Sigmoid colon (tissue), 7 donors: Measurements from ENCODE around the gene UFD1. TPM values are rescaled to one million over a fixed set of nuclear protein-coding genes. Genes with fewer than 3 reads are reported as not detected.

Source experiments
- DNase-seq: peaks from one replicate; pipeline ENCODE4 v3.0.0-alpha.2; 2019
- H3K27ac ChIP-seq, 4 donors: fragments of 200-600 bp; sonication (generic); one replicate each; pipeline ENCODE4 v1.5.1; 2016 to 2019; ENCODE audit warnings: mild to moderate bottlenecking in 1 of 4
- H3K27me3 ChIP-seq, 3 donors: fragments of 200-600 bp; sonication (generic); one replicate each; pipeline ENCODE4 v1.5.1; 2019; ENCODE audit warnings: mild to moderate bottlenecking in 1 of 3
- H3K36me3 ChIP-seq, 4 donors: fragments of 200-600 bp; sonication (generic); one replicate each; pipeline ENCODE4 v1.5.1; 2016 to 2019
- H3K4me1 ChIP-seq, 4 donors: fragments of 200-600 bp; sonication (generic); one replicate each; pipeline ENCODE4 v1.5.1; 2017 to 2019
- H3K4me3 ChIP-seq, 4 donors: fragments of 200-600 bp; sonication (generic); one replicate each; pipeline ENCODE4 v1.5.1; 2017 to 2019; ENCODE audit warnings: mild to moderate bottlenecking in 2 of 4, moderate library complexity in 1 of 4
- H3K9me3 ChIP-seq, 4 donors: fragments of 200-600 bp in 3 of 4; sonication (generic) in 3 of 4; one replicate each; pipeline versions ENCODE4 v1.5.1 to v1.6.1; 2013 to 2019
- CTCF ChIP-seq, 4 experiments: fragments of 450-650 bp in 3 of 4; fragments of 200-600 bp in 1 of 4; IDR thresholded peaks; one replicate each; pipeline ENCODE4 v1.5.1; 2016 to 2019; ENCODE audit warnings: antibody characterized with exemption in 4 of 4, mild to moderate bottlenecking in 3 of 4, moderate library complexity in 2 of 4
- EP300 ChIP-seq, 4 donors: sonication (generic); formaldehyde crosslinking; IDR thresholded peaks; one replicate each; pipeline ENCODE4 v1.6.1; 2017; ENCODE audit warnings: antibody characterized with exemption in 4 of 4
- POLR2A ChIP-seq, 2 donors: fragments of 450-650 bp; IDR thresholded peaks; one replicate each; pipeline ENCODE4 v1.6.1; 2016; ENCODE audit warnings: antibody characterized with exemption in 2 of 2, mild to moderate bottlenecking in 2 of 2, moderate library complexity in 2 of 2
- POLR2AphosphoS5 ChIP-seq, 4 donors: sonication (generic); formaldehyde crosslinking; IDR thresholded peaks; one replicate each; pipeline ENCODE4 v1.6.1; 2017; ENCODE audit warnings: antibody characterized with exemption in 4 of 4
- WGBS, 2 donors: extraction: QIAGEN DNeasy Blood & Tissue Kit; methylation state at CpG; one replicate each; pipeline ENCODE4 v1.1.7; 2013; 5-methylcytosine and 5-hydroxymethylcytosine counted together
- intact Hi-C: fragments of 100-400 bp; cut with DNase I; formaldehyde crosslinking; loops from one replicate; pipeline ENCODE4 v1.15.1; 2023
- polyA plus RNA-seq, 3 donors: library from polyadenylated mRNA; stranded (reverse); fragments of 200-250 nt; gene quantifications; one replicate each; pipeline ENCODE4 v1.2.3, GENCODE V29; 2013
- total RNA-seq, 4 donors: library from RNA; depleted of rRNA; stranded (reverse); fragments of >200 nt; gene quantifications; one replicate each; pipeline ENCODE4 v1.1.0, GENCODE V29; 2016
- donor health status: healthy with polysubstance abuse.
- donor health status: Bipolar disorder and iron deficiency.
- donor health status: healthy.

The UFD1 gene
- total and polyA plus RNA-seq, 7 donors: 28.5 to 131 (median 45.7) TPM

GRCh38 chr22:19410941-19411689 lies 67.9 kb downstream of the UFD1 start:
- no peaks in the 10 kb centered on the region for H3K9me3 ChIP-seq
- H3K36me3 ChIP-seq: peaks cover 9 to 41% (median 23%) of the 10 kb centered on the region in 4 donors
- no peaks in the 10 kb centered on the region for H3K27me3 ChIP-seq
- no peak for DNase-seq
- whole genome bisulfite sequencing, 2 donors: 94 to 97% methylated on average over 6 of the region's 6 CpGs
- intact Hi-C loops: no loop called here
- H3K4me1 ChIP-seq: peaks cover 0 to 8% (median 0%) of the 10 kb centered on the region in 4 donors
- no peak for TF ChIP-seq EP300 (IDR thresholded peaks at IDR 0.05)
- no peak for TF ChIP-seq POLR2A (IDR thresholded peaks at IDR 0.05)
- no peak for TF ChIP-seq POLR2AphosphoS5 (IDR thresholded peaks at IDR 0.05)
- no peak overlapping the region for H3K4me3 ChIP-seq
- no peak overlapping the region for H3K27ac ChIP-seq

GRCh38 chr22:19407649-19408606 lies 71.1 kb downstream of the UFD1 start:
- H3K9me3 ChIP-seq: no peaks in the 10 kb centered on the region
- H3K27me3 ChIP-seq: no peaks in the 10 kb centered on the region
- intact Hi-C loops: no loop called here
- H3K4me3 ChIP-seq: no peak overlapping the region
- DNase-seq: peak; percentile 65
- WGBS, 2 donors: 62 to 83% methylated on average over 16 of the region's 16 CpGs
- H3K36me3 ChIP-seq: peaks cover 9 to 55% (median 32%) of the 10 kb centered on the region in 4 donors
- H3K4me1 ChIP-seq: peaks cover 0 to 8% (median 0%) of the 10 kb centered on the region in 4 donors
- no peak overlapping the region for H3K27ac ChIP-seq
- TF ChIP-seq POLR2AphosphoS5 (IDR thresholded peaks at IDR 0.05): no peak
- no peak for TF ChIP-seq POLR2A (IDR thresholded peaks at IDR 0.05)

- 94 to 95% methylated on average over 4 of the region's 4 CpGs for WGBS, 2 donors
- peaks cover 0 to 8% (median 0%) of the 10 kb centered on the region in 4 donors for H3K4me1 ChIP-seq
- no peak overlapping the region for H3K4me3 ChIP-seq
- intact Hi-C loops: no loop called here
- H3K27ac ChIP-seq: no peak overlapping the region
- peaks cover 9 to 65% (median 32%) of the 10 kb centered on the region in 4 donors for H3K36me3 ChIP-seq
- TF ChIP-seq POLR2A (IDR thresholded peaks at IDR 0.05) (no peak), CTCF (IDR thresholded peaks at IDR 0.05) (no peak), POLR2AphosphoS5 (IDR thresholded peaks at IDR 0.05) (no peak), EP300 (IDR thresholded peaks at IDR 0.05) (no peak)
- no peaks in the 10 kb centered on the region for H3K9me3 ChIP-seq
- no peaks in the 10 kb centered on the region for H3K27me3 ChIP-seq
- DNase-seq: no peak
These were observed 72.1 kb downstream of the UFD1 start for GRCh38 chr22:19406846-19407245.

GRCh38 chr22:19406281-19406811 lies 72.6 kb downstream of the UFD1 start:
- peaks cover 0 to 7% (median 0%) of the 10 kb centered on the region in 4 donors for H3K4me1 ChIP-seq
- H3K27ac ChIP-seq: no peak overlapping the region
- no peak overlapping the region for H3K4me3 ChIP-seq
- WGBS, 2 donors: 79 to 94% methylated on average over 3 of the region's 3 CpGs
- intact Hi-C loops: no loop called here
- no peaks in the 10 kb centered on the region for H3K9me3 ChIP-seq
- H3K27me3 ChIP-seq: no peaks in the 10 kb centered on the region
- TF ChIP-seq POLR2A (IDR thresholded peaks at IDR 0.05): no peak
- TF ChIP-seq EP300 (IDR thresholded peaks at IDR 0.05): no peak
- TF ChIP-seq POLR2AphosphoS5 (IDR thresholded peaks at IDR 0.05): no peak
- no peak for TF ChIP-seq CTCF (IDR thresholded peaks at IDR 0.05)
- DNase-seq: no peak
- peaks cover 9 to 70% (median 32%) of the 10 kb centered on the region in 4 donors for H3K36me3 ChIP-seq

GRCh38 chr22:19405652-19406051 lies 73.3 kb downstream of the UFD1 start:
- WGBS, 2 donors: 98% methylated on average over 8 of the region's 8 CpGs
- peaks cover 9 to 75% (median 32%) of the 10 kb centered on the region in 4 donors for H3K36me3 ChIP-seq

More at GRCh38 chr22:19405652-19406051, 73.3 kb downstream of the UFD1 start:
- no peak for DNase-seq
- Histone ChIP-seq H3K4me1 (peaks cover 0 to under 1% (median 0%) of the 10 kb centered on the region in 4 donors), H3K4me3 (no peak overlapping the region), H3K9me3 (no peaks in the 10 kb centered on the region), H3K27me3 (no peaks in the 10 kb centered on the region), H3K27ac (no peak overlapping the region)
- TF ChIP-seq POLR2AphosphoS5 (IDR thresholded peaks at IDR 0.05) (no peak), EP300 (IDR thresholded peaks at IDR 0.05) (no peak), POLR2A (IDR thresholded peaks at IDR 0.05) (no peak), CTCF (IDR thresholded peaks at IDR 0.05) (no peak)
- intact Hi-C loops: no loop called here
